Left lung (tissue), 10 donors: ENCODE measurements around the gene GALK1. TPM values are rescaled to one million over a fixed set of nuclear protein-coding genes. Genes with fewer than 3 reads are reported as not detected.
A peak's percentile ranks its signal among the peaks of the same experiment; 100 is the strongest.

Source experiments
- ATAC-seq: fragments of 200-7000 bp; cut with Tn5 transposase; one replicate; pipeline ENCODE4 v1.9.1; 2020; ENCODE audit warnings: moderate library complexity
- DNase-seq, 4 donors: peaks; one replicate each; pipeline ENCODE4 v3.0.0-alpha.2; 2013 to 2020
- H3K27ac ChIP-seq, 2 donors: fragments of 200-600 bp; sonication (generic) in 1 of 2; one replicate each; pipeline versions ENCODE4 v1.5.0 to v1.8.0; 2020 to 2021
- H3K27me3 ChIP-seq, 2 donors: fragments of 200-600 bp; sonication (generic) in 1 of 2; one replicate each; pipeline versions ENCODE4 v1.5.0 to v1.8.0; 2020 to 2021
- H3K36me3 ChIP-seq, 2 donors: fragments of 200-600 bp; sonication (generic) in 1 of 2; one replicate each; pipeline versions ENCODE4 v1.5.0 to v1.8.0; 2020 to 2021
- H3K4me1 ChIP-seq, 2 donors: fragments of 200-600 bp; one replicate each; pipeline ENCODE4 v1.8.0; 2021
- H3K4me3 ChIP-seq, 2 donors: fragments of 200-600 bp; sonication (generic) in 1 of 2; one replicate each; pipeline versions ENCODE4 v1.5.0 to v1.8.0; 2020 to 2021; ENCODE audit warnings: mild to moderate bottlenecking in 1 of 2
- H3K9me3 ChIP-seq, 2 donors: fragments of 200-600 bp; sonication (generic) in 1 of 2; one replicate each; pipeline versions ENCODE4 v1.5.0 to v1.8.0; 2020 to 2021
- CTCF ChIP-seq, 2 donors: fragments of 200-600 bp; sonication (generic) in 1 of 2; IDR thresholded peaks; one replicate each; pipeline versions ENCODE4 v1.5.0 to v1.8.0; 2021; ENCODE audit warnings: antibody characterized with exemption in 2 of 2
- intact Hi-C, 2 donors: fragments of 100-400 bp; cut with DNase I; formaldehyde crosslinking; loops; one replicate each; pipeline versions ENCODE4 v1.11.2 to v1.14.2; 2022
- polyA plus RNA-seq, 6 donors: library from polyadenylated mRNA; unstranded; fragments of 120-200 nt; gene quantifications; one replicate each; pipeline ENCODE4 v1.2.1, GENCODE V29; 2013; ENCODE audit not compliant: insufficient read length in 6 of 6
- total RNA-seq, 2 donors: library from RNA; stranded (reverse); fragmentation: NEBNext Ultra II Directional; extraction: Animal tissue kit (Norgen Biotek cat#: 25700); gene quantifications; one replicate each; pipeline ENCODE4 v1.2.1, GENCODE V29; 2021
- donor health status: DM: no; HTN: yes; CAD: no.
- donor health status: DM: no; HTN: no; CAD: no.

GALK1 gene
- total and polyA plus RNA-seq, 8 donors = 10.3 to 39.6 (median 16.4) TPM

- Histone ChIP-seq H3K9me3 (no peaks in the 10 kb centered on the region), H3K4me1 (peaks cover 10 to 46% of the 10 kb centered on the region in 2 donors), H3K4me3 (peak overlapping the region; percentile 64 to 93), H3K27me3 (no peaks in the 10 kb centered on the region), H3K36me3 (peaks cover 5 to 50% of the 10 kb centered on the region in 2 donors), H3K27ac (peak overlapping the region; percentile 16 to 99)
- TF ChIP-seq CTCF (IDR thresholded peaks at IDR 0.05) = no peak
- ATAC-seq = no peak
- no peak for DNase-seq
- intact Hi-C loops = loop anchor here in 1 of 2 donors (10.0 kb wide), 1 partner anchor 117 kb away; the partner anchor contains the start of gene TRIM65
Measured at GRCh38 chr17:75777296-75777922, 12.4 kb upstream of the GALK1 start.

- Histone ChIP-seq H3K4me3 (peak overlapping the region; percentile 64 to 93), H3K36me3 (peaks cover 5 to 50% of the 10 kb centered on the region in 2 donors), H3K27ac (peak overlapping the region; percentile 16 to 48), H3K27me3 (no peaks in the 10 kb centered on the region), H3K4me1 (peaks cover 10 to 44% of the 10 kb centered on the region in 2 donors), H3K9me3 (no peaks in the 10 kb centered on the region)
- intact Hi-C loops = loop anchor here in 1 of 2 donors (10.0 kb wide), 1 partner anchor 118 kb away; the partner anchor contains the start of gene TRIM65
- no peak for ATAC-seq
- DNase-seq = peak in 1 of 4 donors; percentile 67
- TF ChIP-seq CTCF (IDR thresholded peaks at IDR 0.05) = no peak
Measured at GRCh38 chr17:75776386-75777295, 11.6 kb upstream of the GALK1 start.

- Histone ChIP-seq H3K27me3 (no peaks in the 10 kb centered on the region), H3K9me3 (no peaks in the 10 kb centered on the region), H3K4me3 (no peak overlapping the region), H3K36me3 (peaks cover 5 to 50% of the 10 kb centered on the region in 2 donors), H3K27ac (peak overlapping the region in 1 of 2 donors; percentile 48), H3K4me1 (peaks cover 10 to 34% of the 10 kb centered on the region in 2 donors)
- DNase-seq (peak in 1 of 4 donors; percentile 77), ATAC-seq (no peak)
- intact Hi-C loops = loop anchor here in 1 of 2 donors (10.0 kb wide), 1 partner anchor 120 kb away; the partner anchor contains the start of gene TRIM65
- TF ChIP-seq CTCF (IDR thresholded peaks at IDR 0.05) = no peak
Measured at GRCh38 chr17:75774991-75775668, 10.1 kb upstream of the GALK1 start.

GRCh38 chr17:75774471-75774990 is 9.5 kb upstream of the GALK1 start:
- peaks cover 10 to 33% of the 10 kb centered on the region in 2 donors for H3K4me1 ChIP-seq
- no peak for ATAC-seq
- DNase-seq = peak in 1 of 4 donors; percentile 68
- H3K9me3 ChIP-seq = no peaks in the 10 kb centered on the region
- no peak for TF ChIP-seq CTCF (IDR thresholded peaks at IDR 0.05)
- peak overlapping the region in 1 of 2 donors; percentile 48 for H3K27ac ChIP-seq
- H3K4me3 ChIP-seq = no peak overlapping the region
- H3K27me3 ChIP-seq = no peaks in the 10 kb centered on the region
- intact Hi-C loops = loop anchor here in 1 of 2 donors (10.0 kb wide), 1 partner anchor 120 kb away; the partner anchor contains the start of gene TRIM65
- peaks cover 5 to 50% of the 10 kb centered on the region in 2 donors for H3K36me3 ChIP-seq
